Right hindlimb (tissue), 1 donor: Measurements from ENCODE around the gene LMF1.
"Not testable (repeated sequence)": the region's sequence is repeated elsewhere in the genome, so short reads cannot be mapped to it uniquely, and the experiment has no call there.

ENCODE experiments used
- DNase-seq: peaks from one replicate; pipeline ENCODE4 v3.0.0-alpha.2; 2018

The LMF1 gene

GRCh38 chr16:861446-861845 is 109.3 kb downstream of the LMF1 start:
- no peak for DNase-seq

DNA sequence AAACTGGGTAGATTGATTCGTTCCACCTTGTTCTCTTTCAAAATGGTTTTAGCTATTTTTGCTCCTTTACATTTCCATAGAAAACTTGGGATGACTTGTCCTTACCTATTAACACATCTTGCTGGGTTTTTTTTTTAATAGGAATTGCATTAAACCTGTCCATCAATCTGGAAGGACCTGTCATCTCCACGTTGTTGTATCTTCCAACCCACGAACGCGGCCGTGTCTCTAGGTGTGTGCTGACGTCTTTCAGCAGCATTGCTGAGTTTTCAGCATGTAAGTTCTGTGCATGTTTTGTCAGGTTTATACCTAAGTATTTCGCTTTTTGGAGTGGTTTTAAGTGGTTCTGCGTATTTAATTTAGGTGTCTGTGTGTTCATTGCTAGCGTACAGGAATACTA is 109.9 kb downstream of the LMF1 start:
- no peak for DNase-seq

- DNase-seq, result not testable (repeated sequence)
These were observed 111.8 kb downstream of the LMF1 start for GRCh38 chr16:858971-859370.

DNA sequence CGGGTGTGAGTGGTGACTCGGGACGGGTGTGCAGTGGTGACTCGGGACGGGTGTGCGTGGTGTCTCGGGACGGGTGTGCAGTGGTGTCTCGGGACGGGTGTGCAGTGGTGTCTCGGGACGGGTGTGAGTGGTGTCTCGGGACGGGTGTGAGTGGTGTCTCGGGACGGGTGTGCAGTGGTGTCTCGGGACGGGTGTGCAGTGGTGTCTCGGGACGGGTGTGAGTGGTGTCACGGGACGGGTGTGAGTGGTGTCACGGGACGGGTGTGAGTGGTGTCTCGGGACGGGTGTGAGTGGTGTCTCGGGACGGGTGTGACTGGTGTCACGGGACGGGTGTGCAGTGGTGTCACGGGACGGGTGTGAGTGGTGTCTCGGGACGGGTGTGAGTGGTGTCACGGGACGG is 112.3 kb downstream of the LMF1 start:
- not testable (repeated sequence) for DNase-seq

- no peak for DNase-seq
These were observed 114.0 kb downstream of the LMF1 start for GRCh38 chr16:856811-857210.

- DNase-seq, result peak; percentile 16
These were observed 114.7 kb downstream of the LMF1 start for GRCh38 chr16:856101-856500.

DNA sequence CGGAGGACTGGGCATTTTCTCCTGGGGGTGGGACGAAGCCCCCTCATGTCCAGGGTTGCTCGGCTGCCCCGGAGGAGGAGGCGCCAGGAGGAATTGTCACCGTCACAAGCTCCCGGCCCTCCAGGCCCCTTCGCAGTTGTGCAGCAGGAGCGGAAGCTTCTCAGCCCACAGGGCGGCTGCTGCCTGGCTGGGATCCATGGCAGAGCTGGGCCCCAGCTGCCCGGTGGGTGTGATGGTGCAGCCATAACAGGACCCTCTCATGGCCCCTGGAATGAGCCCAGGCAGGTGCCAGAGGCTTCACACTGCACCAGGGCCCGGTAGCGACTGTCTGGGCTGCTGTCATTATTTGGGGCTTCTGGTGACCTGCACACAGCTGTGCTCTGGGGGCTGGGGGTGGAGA is 115.3 kb downstream of the LMF1 start:
- DNase-seq, result peak; percentile 51

DNA sequence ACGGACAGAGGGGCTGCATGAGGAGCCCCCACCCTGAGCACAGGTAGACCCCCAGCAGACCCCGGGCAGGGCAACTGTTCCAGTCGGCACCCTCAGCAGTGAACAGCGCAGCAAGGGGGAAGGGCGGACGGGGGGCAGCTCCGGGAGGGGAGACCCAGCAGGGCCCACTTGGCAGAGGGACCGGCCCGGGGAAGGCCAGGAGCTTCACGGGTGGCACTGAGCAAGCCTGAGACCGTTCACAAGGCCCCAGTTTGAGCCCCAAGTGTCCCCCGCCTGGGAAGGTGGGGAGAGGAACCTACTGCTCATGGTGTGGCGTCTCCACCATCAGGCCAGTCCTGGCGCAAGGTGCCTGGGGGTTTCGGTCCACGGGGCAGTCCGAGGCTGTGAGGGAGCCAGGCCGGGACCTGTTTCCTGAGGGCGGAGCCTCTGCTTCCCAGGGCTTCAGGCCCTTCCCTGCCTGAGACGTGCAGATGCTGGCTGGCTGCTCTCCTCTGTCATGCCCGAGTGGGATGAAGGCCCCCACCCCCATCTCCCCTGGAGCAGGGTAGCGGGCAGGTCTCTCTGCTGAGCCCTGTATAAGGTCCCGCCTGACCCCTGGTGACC is 115.9 kb downstream of the LMF1 start:
- peak; percentile 13 for DNase-seq

DNA sequence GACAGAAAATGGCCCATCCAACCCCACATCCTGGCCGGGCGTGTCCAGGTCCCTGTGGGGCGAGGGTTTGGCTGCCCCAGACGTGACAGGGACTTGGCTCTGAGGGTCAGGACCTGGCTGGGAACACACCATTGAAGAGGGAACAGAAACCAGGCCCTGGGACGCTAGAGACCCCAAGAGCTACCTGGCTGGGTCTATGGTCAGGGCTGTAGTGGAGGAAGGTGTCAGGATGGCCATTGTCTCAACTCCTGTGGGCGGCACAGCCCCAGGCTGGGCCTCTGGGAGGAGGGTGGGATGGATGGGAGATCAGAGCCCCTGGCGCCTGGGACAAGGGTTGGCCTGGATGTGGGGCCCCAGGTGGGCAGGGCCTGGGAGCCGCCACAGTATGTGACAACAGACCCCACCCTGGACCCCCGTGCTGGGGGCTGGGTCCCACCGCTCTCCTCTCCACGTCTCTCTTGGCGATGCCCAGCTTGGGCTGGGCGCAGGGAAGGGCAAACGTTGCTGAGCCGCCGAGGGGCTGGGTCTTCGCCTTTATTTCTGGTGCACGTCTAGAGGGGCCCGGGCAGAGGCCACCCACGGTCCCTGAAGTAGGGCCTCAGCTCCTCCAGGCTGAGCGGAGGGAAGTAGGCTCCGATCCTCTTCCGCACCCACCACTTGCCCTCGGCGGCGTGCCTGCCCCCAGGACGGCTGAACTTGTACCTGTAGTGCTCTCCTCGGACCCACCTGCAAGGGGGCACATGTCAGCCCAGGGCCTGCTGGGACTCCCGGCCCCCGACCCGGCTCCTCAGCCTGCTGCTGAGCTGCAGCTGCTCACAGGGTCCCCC is 116.6 kb downstream of the LMF1 start:
- DNase-seq, result peak; percentile 18

- peak; percentile 16 for DNase-seq
These were observed 117.5 kb downstream of the LMF1 start for GRCh38 chr16:853306-853705.

DNA sequence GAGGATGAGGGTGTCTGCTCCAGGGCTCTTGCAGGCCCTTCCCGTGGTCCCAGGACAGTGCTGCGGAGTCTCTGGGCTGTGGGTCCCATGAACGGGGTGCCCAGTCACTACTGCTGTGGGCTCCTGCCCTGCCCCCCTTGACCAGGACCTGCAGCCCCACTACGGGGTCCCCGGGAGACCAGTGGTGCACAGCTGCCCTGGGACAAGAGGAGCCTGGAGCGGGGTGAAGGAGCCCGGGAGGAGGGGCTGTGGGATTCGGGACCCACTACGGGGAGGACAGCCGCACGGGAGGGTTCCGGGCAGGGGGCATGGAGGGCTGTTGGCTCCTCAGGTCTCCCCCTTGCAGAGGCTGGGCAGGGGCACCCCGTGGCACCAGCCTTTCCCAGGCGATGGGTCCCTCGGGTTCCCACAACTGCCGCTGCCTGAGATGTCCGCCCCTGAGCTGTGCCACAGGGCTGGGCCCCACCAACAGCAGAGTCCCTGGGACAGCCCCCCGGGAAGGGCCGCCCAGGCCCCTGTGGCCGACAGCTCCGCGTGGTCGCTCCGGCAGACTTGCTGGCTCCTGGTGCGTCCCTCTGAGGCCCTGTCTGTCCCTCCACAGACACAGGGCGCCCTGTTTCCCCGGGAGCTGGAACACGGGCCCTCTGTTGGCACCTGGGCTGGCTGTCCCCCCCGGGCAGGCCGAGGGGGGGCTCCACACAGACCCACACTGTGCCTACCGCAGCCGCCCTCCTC is 118.2 kb downstream of the LMF1 start:
- DNase-seq, result peak; percentile 38

DNA sequence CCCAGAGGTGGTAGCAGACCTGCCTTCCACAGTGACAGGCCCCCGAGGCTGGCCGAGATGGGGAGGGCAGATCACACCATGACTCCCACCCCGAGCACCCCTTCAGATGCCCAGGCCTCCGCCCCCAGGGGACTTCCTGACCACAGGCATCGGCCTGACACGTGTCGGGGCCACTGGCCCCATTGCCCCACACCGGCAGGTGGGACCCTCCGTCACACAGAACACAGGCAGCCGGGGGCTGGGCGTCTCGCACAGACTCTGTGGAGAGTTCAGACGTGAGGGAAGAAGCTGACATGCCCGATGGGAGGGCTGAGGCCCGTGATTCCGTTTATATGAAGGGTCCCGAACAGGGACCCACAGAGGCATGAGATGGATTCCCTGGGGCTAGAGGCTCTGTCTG is 118.9 kb downstream of the LMF1 start:
- peak; percentile 18 for DNase-seq

DNA sequence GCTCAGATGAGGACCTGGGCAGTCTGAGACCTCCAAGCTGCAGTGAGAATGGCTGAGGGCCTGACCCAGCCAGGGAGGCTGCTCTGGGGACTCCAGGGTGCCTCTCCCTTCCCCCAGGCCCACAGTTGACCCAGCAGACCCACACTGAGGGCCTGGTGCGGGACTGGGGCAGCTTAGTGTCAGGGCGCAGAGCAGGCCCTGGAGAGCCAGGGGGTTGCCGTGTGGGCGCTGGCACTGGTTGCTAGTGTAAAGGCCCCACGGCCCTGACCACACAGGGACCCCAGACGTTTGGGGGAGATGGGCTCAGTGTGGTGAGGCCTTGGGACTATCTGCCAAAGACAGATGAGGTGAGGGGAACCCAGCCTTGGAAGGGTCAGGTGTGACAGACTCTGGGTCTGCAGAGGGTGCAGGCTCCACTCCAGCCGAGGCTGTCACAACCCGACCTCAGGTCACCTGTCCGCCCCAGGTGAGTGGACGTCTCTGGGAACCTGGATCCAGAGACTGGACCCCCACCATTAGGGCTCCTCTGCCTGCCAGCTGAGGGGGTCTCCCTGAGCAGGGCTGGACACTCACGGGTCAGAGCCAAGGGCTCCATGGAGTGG is 119.5 kb downstream of the LMF1 start:
- no peak for DNase-seq

DNA sequence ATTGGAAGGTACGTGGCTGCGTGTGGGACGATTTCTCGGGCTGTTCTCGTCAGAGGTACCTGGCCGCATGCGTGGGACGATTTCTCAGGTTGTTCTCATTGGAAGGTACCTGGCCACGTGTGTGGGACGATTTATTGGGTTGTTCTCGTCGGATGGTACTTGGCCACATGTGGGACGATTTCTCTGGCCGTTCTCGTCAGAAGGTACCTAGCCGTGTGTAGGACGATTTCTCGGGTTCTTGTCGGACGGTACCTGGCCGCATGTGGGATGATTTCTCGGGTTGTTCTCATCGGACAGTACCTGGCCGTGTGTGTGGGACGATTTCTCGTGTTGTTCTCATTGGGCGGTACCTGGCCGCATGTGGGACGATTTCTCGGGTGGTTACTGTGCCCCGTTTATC is 120.1 kb downstream of the LMF1 start:
- DNase-seq, result no peak

DNA sequence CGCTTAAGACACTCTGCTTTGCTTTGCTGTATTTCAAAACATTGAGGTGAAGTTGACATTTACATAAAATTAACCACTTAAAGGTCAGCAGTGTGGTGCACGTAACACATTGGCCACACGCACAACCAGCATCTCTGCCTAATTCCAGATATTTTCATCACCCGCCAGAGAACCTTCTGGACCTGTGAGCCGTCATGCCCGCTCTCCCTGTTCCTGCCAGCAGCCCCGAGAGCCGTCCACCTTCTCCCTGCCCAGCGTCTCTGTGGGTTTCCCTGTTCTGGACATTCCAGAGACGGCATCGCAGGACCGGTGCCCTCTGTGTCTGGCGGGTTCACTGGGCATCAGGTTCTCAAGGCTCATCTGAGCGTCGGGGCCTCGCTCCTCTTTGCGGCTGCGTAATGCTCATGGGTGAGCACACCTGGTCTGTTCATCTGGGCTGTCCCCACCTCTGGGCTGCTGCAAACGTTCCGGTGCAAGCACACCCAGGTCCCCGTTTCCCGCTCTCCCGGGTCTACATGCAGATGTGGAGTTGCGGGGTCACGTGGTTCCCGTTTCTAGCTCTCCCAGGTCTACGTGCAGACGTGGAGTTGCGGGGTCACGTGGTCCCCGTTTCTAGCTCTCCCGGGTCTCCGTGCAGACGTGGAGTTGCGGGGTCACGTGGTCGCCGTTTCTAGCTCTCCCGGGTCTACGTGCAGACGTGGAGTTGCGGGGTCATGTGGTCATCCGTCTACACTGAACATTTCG is 122.1 kb downstream of the LMF1 start:
- DNase-seq, result peak; percentile 10

- no peak for DNase-seq
These were observed 122.9 kb downstream of the LMF1 start for GRCh38 chr16:847681-848445.

DNA sequence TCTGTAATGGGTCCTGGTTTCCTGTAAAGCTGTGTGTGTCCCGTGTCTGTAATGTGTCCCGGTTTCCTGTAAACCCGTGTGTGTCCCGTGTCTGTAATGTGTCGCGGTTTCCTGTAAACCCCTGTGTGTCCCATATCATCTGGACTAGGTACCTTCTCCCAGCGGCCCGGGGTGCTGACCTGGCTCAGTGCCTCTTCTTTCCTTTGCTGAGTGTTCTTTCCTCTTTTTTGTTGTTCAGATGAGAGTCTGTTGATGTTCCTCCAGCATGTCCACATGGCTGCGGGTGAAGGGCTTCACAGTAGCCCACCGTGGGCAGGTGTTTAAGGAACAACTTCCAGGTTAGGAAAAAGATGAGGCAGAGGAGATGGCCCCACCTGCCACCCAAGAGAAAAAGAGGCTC is 123.6 kb downstream of the LMF1 start:
- DNase-seq, result peak; percentile 11

DNA sequence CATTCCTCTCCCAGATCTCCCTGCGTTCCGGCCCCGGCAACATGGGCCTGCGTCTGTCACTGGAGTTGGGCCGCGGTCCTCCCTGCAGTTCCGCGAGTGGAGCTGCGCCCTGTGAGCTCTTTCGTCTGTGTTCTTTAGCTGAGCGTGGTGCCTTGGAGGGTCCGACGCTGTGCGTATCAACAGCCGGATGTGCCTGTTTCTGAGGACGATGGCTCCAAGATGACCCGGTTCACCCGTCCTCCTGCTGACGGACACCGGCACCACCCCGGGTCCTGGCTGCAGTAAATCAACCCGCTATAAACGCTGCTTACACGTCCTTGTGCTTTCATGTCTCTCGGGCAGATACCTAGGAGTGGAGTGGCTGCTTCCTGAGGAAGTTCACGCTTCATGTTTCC is 125.4 kb downstream of the LMF1 start:
- DNase-seq, result no peak

DNA sequence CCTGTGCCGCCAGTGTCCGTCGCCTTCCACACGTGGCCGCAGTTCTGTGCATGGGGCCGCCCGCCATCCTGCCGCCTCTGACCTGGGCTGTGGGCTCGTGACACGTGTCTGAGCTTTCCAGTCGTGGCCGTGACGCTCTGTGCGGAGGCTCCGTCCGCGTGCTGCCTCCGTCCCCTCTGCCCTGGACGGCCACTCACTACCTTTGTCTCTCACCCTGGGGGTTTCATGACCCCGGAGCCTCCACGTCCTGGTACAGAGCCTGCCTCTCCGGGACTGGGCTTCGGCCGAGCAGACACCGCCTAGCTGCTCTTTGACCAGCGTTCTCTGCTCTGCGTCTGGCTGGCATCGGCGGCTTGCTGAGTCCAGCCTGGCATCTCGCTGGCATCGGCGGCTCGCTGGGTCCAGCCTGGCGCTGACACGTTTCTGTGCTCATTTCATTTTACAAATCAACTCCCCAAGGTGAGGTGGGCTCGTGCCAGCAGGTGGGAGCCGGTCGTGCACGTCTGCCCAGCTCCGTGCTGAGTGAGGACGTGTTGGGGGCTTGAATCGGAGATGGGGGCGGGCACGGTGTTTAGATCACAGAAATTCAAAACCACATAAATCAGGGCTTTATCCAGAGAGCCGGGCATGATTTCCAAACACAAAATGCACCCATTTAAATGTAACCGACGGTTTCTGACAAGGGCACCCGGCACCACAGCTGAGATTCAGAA is 126.0 kb downstream of the LMF1 start:
- DNase-seq, result no peak

DNA sequence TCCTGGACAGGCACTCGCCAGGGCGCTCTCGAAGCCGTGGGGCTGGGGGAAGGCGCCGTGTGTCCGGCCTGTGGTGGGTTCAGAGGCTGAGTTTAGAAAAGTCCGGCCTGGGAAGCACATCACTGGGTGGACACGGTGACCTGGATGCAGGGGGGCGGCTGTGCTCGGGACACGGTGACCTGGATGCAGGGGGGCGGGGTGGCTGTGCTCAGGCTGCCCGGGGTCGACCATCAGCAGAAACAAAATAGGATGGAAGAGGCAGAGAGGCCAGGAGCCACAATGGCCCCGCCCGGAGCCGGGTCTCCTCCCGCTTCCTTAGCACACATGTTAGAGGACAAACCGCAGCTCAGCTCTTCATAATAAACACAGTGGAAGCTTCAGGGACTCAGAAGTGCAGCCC is 127.0 kb downstream of the LMF1 start:
- no peak for DNase-seq
